G401 (cell line): ENCODE measurements around the gene RAB21. TPM values are rescaled to one million over a fixed set of nuclear protein-coding genes. Genes with fewer than 3 reads are reported as not detected.
"Not testable (repeated sequence)": the region's sequence is repeated elsewhere in the genome, so short reads cannot be mapped to it uniquely, and the experiment has no call there.

Experiments used
- DNase-seq: peaks from one replicate; pipeline ENCODE4 v3.0.0-alpha.2; 2015; ENCODE audit warnings: low spot score
- in situ Hi-C: cut with HindIII; loops from 2 replicates; pipeline ENCODE4 v1.10.0; 2016; ENCODE audit warnings: low sequenced_read_pairs, mixed read lengths
- total RNA-seq: library from RNA; depleted of rRNA; stranded (reverse); fragments of >200 nt; shearing (Covaris generic); gene quantifications from 2 replicates; pipeline ENCODE4 v1.2.3, GENCODE V29; 2014

Gene RAB21
- total RNA-seq, 1 experiment from 2014 or later, result 50.6 TPM

GRCh38 chr12:71748081-71748850, 6.4 kb upstream of the RAB21 start:
- DNase-seq, result no peak
- in situ Hi-C loops, result no loop called here

GRCh38 chr12:71749666-71750065, 5.0 kb upstream of the RAB21 start:
- in situ Hi-C loops, result no loop called here
- DNase-seq, result no peak

GRCh38 chr12:71752891-71753290, 1.8 kb upstream of the RAB21 start:
- no peak for DNase-seq
- in situ Hi-C loops, result no loop called here

GRCh38 chr12:71755146-71755892, 656 bp downstream of the RAB21 start:
- in situ Hi-C loops, result no loop called here
- peak; percentile 41 for DNase-seq

- DNase-seq, result peak; percentile 30
- in situ Hi-C loops, result no loop called here
Measured at GRCh38 chr12:71756054-71756690, 1.5 kb downstream of the RAB21 start.

GRCh38 chr12:71759941-71760340, 5.3 kb downstream of the RAB21 start:
- in situ Hi-C loops, result no loop called here
- DNase-seq, result no peak

- in situ Hi-C loops, result no loop called here
- no peak for DNase-seq
Measured at GRCh38 chr12:71760471-71760870, 5.8 kb downstream of the RAB21 start.

GRCh38 chr12:71761354-71761753, 6.7 kb downstream of the RAB21 start:
- in situ Hi-C loops, DNase-seq: not testable (repeated sequence)

GRCh38 chr12:71763677-71764379, 9.2 kb downstream of the RAB21 start:
- in situ Hi-C loops, result no loop called here
- no peak for DNase-seq

GRCh38 chr12:71764587-71765321, 10.1 kb downstream of the RAB21 start:
- no peak for DNase-seq
- in situ Hi-C loops, result no loop called here

GRCh38 chr12:71766202-71766601, 11.5 kb downstream of the RAB21 start:
- no peak for DNase-seq
- in situ Hi-C loops, result no loop called here

GRCh38 chr12:71767183-71767582, 12.5 kb downstream of the RAB21 start:
- no peak for DNase-seq
- in situ Hi-C loops, result no loop called here

- no peak for DNase-seq
- in situ Hi-C loops, result no loop called here
Measured at GRCh38 chr12:71768900-71769299, 14.2 kb downstream of the RAB21 start.

- in situ Hi-C loops, result no loop called here
- DNase-seq, result no peak
Measured at GRCh38 chr12:71771069-71771468, 16.4 kb downstream of the RAB21 start.

- no peak for DNase-seq
Measured at GRCh38 chr12:71772735-71773134, 18.1 kb downstream of the RAB21 start.

GRCh38 chr12:71780237-71780822, 25.7 kb downstream of the RAB21 start:
- in situ Hi-C loops, result no loop called here
- peak; percentile 74 for DNase-seq

More at GRCh38 chr12:71772735-71773134, 18.1 kb downstream of the RAB21 start:
- in situ Hi-C loops, result no loop called here

- in situ Hi-C loops, result no loop called here
- DNase-seq, result no peak
Measured at GRCh38 chr12:71782017-71782416, 27.4 kb downstream of the RAB21 start.

- DNase-seq, result no peak
- in situ Hi-C loops, result no loop called here
Measured at GRCh38 chr12:71786829-71787228, 32.2 kb downstream of the RAB21 start.

GRCh38 chr12:71787580-71787979, 32.9 kb downstream of the RAB21 start:
- DNase-seq, result no peak
- in situ Hi-C loops, result no loop called here
